ENCODE results near the gene SLC25A33. TPM values are rescaled to one million over a fixed set of nuclear protein-coding genes. Genes with fewer than 3 reads are reported as not detected.

The SLC25A33 gene
- total RNA-seq, 2 donors from 2014 or later = 5.0 to 8.4 TPM

GRCh38 chr1:9628541-9629444, 89.5 kb downstream of the SLC25A33 start:
- Histone ChIP-seq H3K36me3 (no peaks in the 10 kb centered on the region), H3K9ac (ENCODE audit: low read depth in 2 of 2, low read length in 2 of 2) (peak overlapping the region in 1 of 2 donors; percentile 35), H3K27ac (no peak overlapping the region), H3K4me1 (no peaks in the 10 kb centered on the region), H3K27me3 (no peaks in the 10 kb centered on the region), H3K4me3 (no peak overlapping the region), H3K9me3 (no peaks in the 10 kb centered on the region)
- peak; percentile 26 for DNase-seq
- TF ChIP-seq, protein P1, sequence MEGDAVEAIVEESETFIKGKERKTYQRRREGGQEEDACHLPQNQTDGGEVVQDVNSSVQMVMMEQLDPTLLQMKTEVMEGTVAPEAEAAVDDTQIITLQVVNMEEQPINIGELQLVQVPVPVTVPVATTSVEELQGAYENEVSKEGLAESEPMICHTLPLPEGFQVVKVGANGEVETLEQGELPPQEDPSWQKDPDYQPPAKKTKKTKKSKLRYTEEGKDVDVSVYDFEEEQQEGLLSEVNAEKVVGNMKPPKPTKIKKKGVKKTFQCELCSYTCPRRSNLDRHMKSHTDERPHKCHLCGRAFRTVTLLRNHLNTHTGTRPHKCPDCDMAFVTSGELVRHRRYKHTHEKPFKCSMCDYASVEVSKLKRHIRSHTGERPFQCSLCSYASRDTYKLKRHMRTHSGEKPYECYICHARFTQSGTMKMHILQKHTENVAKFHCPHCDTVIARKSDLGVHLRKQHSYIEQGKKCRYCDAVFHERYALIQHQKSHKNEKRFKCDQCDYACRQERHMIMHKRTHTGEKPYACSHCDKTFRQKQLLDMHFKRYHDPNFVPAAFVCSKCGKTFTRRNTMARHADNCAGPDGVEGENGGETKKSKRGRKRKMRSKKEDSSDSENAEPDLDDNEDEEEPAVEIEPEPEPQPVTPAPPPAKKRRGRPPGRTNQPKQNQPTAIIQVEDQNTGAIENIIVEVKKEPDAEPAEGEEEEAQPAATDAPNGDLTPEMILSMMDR (IDR thresholded peaks at IDR 0.05) = no peak
- intact Hi-C loops (cut with DNase I) = loop anchor here (5.0 kb wide), 1 partner anchor 94 kb away; no protein-coding TSS in a partner anchor

- peak overlapping the region in 1 of 2 donors; percentile 49 for H3K9ac ChIP-seq (ENCODE audit: low read depth in 2 of 2, low read length in 2 of 2)
- TF ChIP-seq, protein P1 (IDR thresholded peaks at IDR 0.05) = no peak
- DNase-seq = peak; percentile 50
- no peaks in the 10 kb centered on the region for H3K36me3 ChIP-seq
- no peaks in the 10 kb centered on the region for H3K9me3 ChIP-seq
- no peaks in the 10 kb centered on the region for H3K4me1 ChIP-seq
- peak overlapping the region; percentile 1 for H3K4me3 ChIP-seq
- peak overlapping the region; percentile 23 for H3K27ac ChIP-seq
- no peaks in the 10 kb centered on the region for H3K27me3 ChIP-seq
- intact Hi-C loops (cut with DNase I) = loop anchor here (5.0 kb wide), 1 partner anchor 93 kb away; no protein-coding TSS in a partner anchor
These were observed 90.4 kb downstream of the SLC25A33 start for GRCh38 chr1:9629445-9630201.

- intact Hi-C loops (cut with DNase I) = no loop called here
- Histone ChIP-seq H3K9me3 (no peaks in the 10 kb centered on the region), H3K27me3 (no peaks in the 10 kb centered on the region), H3K27ac (peak overlapping the region; percentile 23), H3K36me3 (no peaks in the 10 kb centered on the region), H3K4me1 (no peaks in the 10 kb centered on the region), H3K9ac (ENCODE audit: low read depth in 2 of 2, low read length in 2 of 2) (peak overlapping the region in 1 of 2 donors; percentile 49), H3K4me3 (peak overlapping the region; percentile 1)
- TF ChIP-seq, protein P1 (IDR thresholded peaks at IDR 0.05) = no peak
- no peak for DNase-seq
These were observed 91.3 kb downstream of the SLC25A33 start for GRCh38 chr1:9630331-9631111.

DNA sequence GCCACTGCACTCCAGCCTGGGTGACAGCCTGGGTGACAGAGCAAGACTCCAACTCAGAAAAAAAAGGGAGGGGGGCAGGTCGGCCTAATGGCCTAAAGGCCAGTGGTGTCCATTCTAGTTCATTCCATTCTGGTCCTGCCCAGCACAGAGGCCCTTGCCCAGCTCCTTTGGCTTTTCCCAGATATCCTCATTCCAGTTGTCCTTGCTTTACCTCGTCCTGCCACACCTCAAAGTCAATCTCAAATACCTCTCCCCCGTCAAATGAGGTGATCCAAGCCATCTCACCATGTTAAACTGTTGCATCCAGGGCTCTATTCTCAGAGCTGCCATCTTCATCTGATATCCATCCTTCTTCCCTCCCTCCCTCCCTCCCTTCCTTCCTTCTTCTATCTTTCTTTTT, 92.3 kb downstream of the SLC25A33 start:
- H3K9ac ChIP-seq (ENCODE audit: low read depth in 2 of 2, low read length in 2 of 2) = no peak overlapping the region
- H3K27me3 ChIP-seq = no peaks in the 10 kb centered on the region
- H3K4me3 ChIP-seq = no peak overlapping the region
- no peaks in the 10 kb centered on the region for H3K4me1 ChIP-seq
- no peak for DNase-seq
- H3K27ac ChIP-seq = no peak overlapping the region
- no peaks in the 10 kb centered on the region for H3K9me3 ChIP-seq
- TF ChIP-seq, protein P1 (IDR thresholded peaks at IDR 0.05) = no peak
- intact Hi-C loops (cut with DNase I) = no loop called here
- no peaks in the 10 kb centered on the region for H3K36me3 ChIP-seq

DNA sequence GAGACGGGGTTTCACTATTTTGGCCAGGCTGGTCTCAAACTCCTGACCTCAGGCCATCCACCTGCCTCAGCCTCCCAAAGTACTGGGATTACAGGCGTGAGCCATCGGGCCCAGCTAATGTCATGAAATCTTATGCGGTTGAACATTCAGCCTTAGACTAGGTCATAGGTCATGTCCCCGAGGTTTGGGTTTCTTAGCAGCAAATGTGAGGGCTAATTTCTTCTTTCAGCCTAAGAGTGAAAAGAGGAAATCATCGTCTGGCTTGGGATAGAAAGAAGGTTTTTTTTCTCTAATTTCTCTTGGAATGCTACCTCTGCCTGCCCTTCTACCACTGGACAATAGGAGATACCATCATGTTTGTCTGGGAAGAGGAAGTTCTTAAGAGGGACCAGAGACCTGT, 94.2 kb downstream of the SLC25A33 start:
- Histone ChIP-seq H3K27ac (no peak overlapping the region), H3K4me1 (no peaks in the 10 kb centered on the region), H3K9me3 (no peaks in the 10 kb centered on the region), H3K4me3 (no peak overlapping the region), H3K9ac (ENCODE audit: low read depth in 2 of 2, low read length in 2 of 2) (no peak overlapping the region), H3K27me3 (no peaks in the 10 kb centered on the region), H3K36me3 (no peaks in the 10 kb centered on the region)
- intact Hi-C loops (cut with DNase I) = no loop called here
- no peak for DNase-seq
- TF ChIP-seq, protein P1 (IDR thresholded peaks at IDR 0.05) = no peak
